ENCODE data around the gene CNOT9. TPM values are rescaled to one million over a fixed set of nuclear protein-coding genes. Genes with fewer than 3 reads are reported as not detected.

CNOT9 gene
- total and polyA plus RNA-seq, 3 donors from 2014 or later, result 55.4 to 129 (median 118) TPM

GRCh38 chr2:218642121-218642656 lies 73.5 kb downstream of the CNOT9 start:
- no peak for TF ChIP-seq CTCF (IDR thresholded peaks at IDR 0.05)
- TF ChIP-seq POLR2A (IDR thresholded peaks at IDR 0.05), result no peak
- H3K4me1 ChIP-seq, result no peaks in the 10 kb centered on the region
- 93 to 98% methylated on average over 6 to 17 of the region's 18 CpGs for WGBS, 2 donors
- H3K4me3 ChIP-seq, result no peak overlapping the region
- intact Hi-C loops (cut with DNase I; ENCODE audit: low total_unique reads), result no loop called here
- H3K36me3 ChIP-seq (ENCODE audit: low read depth, missing control alignments), result no peaks in the 10 kb centered on the region
- H3K27me3 ChIP-seq, result no peaks in the 10 kb centered on the region
- no peak overlapping the region for H3K27ac ChIP-seq
- no peaks in the 10 kb centered on the region for H3K9me3 ChIP-seq
- no peak for DNase-seq

DNA sequence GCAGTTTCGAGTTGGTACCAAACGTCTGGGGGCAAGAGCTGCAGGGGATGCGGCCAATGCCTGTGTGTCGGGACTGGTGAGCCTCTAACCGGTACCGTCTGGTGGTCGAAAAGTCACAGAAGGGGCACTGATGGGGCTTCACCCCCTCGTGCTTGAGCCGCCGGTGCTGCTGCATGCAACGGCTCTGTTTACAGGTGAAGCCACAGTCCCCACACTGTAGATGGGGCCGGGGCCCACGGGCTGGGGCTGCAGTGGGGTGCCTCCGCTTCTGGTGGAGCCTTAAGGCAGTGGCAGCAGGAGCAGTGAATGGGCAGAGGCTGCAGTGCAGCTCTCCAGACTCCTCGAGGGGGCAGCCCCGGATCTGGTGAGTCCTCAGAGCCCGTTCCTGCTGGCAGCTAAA lies 74.1 kb downstream of the CNOT9 start:
- Histone ChIP-seq H3K27me3 (no peaks in the 10 kb centered on the region), H3K4me3 (no peak overlapping the region), H3K9me3 (no peaks in the 10 kb centered on the region), H3K27ac (no peak overlapping the region), H3K4me1 (no peaks in the 10 kb centered on the region), H3K36me3 (ENCODE audit: low read depth, missing control alignments) (no peaks in the 10 kb centered on the region)
- TF ChIP-seq POLR2A (IDR thresholded peaks at IDR 0.05), result no peak
- TF ChIP-seq CTCF (IDR thresholded peaks at IDR 0.05), result no peak
- no peak for DNase-seq
- intact Hi-C loops (cut with DNase I; ENCODE audit: low total_unique reads), result no loop called here
- WGBS, 2 donors, result 85 to 93% methylated on average over 12 to 16 of the region's 17 CpGs

GRCh38 chr2:218643751-218644310 lies 75.2 kb downstream of the CNOT9 start:
- 89 to 93% methylated on average over 3 to 9 of the region's 10 CpGs for WGBS, 2 donors
- H3K36me3 ChIP-seq (ENCODE audit: low read depth, missing control alignments), result no peaks in the 10 kb centered on the region

DNA sequence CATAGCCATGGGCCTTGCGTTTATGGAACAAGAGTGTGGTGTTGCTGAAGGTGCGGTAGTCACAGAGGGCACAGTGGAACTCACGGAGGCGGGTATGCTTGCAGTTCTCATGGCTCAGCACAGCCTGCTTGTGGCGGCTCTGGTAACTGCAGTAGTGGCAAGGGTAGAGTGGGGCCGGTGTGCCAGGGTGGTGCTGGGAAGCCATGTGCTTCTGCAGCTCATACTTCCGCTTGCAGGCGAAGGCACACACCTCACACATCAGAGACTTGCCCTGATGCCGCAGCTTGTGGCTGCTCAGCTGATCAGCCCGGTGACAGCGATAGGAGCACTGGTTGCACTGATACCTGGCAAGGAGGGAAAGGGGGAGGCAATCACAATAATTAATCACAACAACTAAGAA lies 76.1 kb downstream of the CNOT9 start:
- TF ChIP-seq CTCF (IDR thresholded peaks at IDR 0.05) (peak in 1 of 3 experiments; percentile 8), POLR2A (IDR thresholded peaks at IDR 0.05) (no peak)
- no peak overlapping the region for H3K4me3 ChIP-seq
- WGBS, 2 donors, result 89 to 91% methylated on average over 11 of the region's 11 CpGs
- H3K27ac ChIP-seq, result no peak overlapping the region
- no peak for DNase-seq
- intact Hi-C loops (cut with DNase I; ENCODE audit: low total_unique reads), result no loop called here
- H3K9me3 ChIP-seq, result no peaks in the 10 kb centered on the region
- H3K27me3 ChIP-seq, result no peaks in the 10 kb centered on the region
- H3K4me1 ChIP-seq, result no peaks in the 10 kb centered on the region
- no peaks in the 10 kb centered on the region for H3K36me3 ChIP-seq (ENCODE audit: low read depth, missing control alignments)

More at GRCh38 chr2:218643751-218644310, 75.2 kb downstream of the CNOT9 start:
- intact Hi-C loops (cut with DNase I; ENCODE audit: low total_unique reads), result no loop called here
- Histone ChIP-seq H3K9me3 (no peaks in the 10 kb centered on the region), H3K27me3 (no peaks in the 10 kb centered on the region), H3K4me3 (no peak overlapping the region), H3K4me1 (no peaks in the 10 kb centered on the region), H3K27ac (no peak overlapping the region)
- no peak for TF ChIP-seq POLR2A (IDR thresholded peaks at IDR 0.05)
- DNase-seq, result no peak

DNA sequence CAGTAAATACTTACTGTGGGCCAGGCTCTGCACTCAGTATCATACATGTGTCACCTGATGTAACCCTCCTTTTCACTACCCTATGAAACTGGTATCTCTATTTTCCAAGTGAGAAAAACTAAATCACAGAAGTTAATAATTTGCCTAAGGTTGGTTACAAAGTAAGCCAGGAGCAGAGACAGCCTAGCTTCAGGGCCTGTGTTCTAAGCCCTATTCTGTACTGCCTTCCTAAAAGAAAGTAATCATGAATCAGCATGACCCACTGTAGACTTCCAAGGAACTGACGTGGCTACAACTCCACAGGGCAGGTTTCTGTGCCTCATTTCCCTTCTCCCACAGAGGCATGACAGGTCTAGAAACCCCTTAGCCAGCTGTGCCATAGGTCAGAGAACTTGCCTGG lies 76.5 kb downstream of the CNOT9 start:
- intact Hi-C loops (cut with DNase I; ENCODE audit: low total_unique reads), result no loop called here
- no peak for TF ChIP-seq CTCF (IDR thresholded peaks at IDR 0.05)
- TF ChIP-seq POLR2A (IDR thresholded peaks at IDR 0.05), result no peak
- no peak for DNase-seq
- no peaks in the 10 kb centered on the region for H3K36me3 ChIP-seq (ENCODE audit: low read depth, missing control alignments)
- no peak overlapping the region for H3K4me3 ChIP-seq
- no peaks in the 10 kb centered on the region for H3K9me3 ChIP-seq
- no peaks in the 10 kb centered on the region for H3K27me3 ChIP-seq
- WGBS, 2 donors, result 91 to 100% methylated on average over 1 of the region's 1 CpG
- no peaks in the 10 kb centered on the region for H3K4me1 ChIP-seq
- no peak overlapping the region for H3K27ac ChIP-seq

Small RNA genes within 50 kb of the gene (small RNA-seq; reads per million reads assigned to genes)
- gene RNU6-136P, result 0 reads per million in 2 donors

Other genes with a start within 250 kb of the CNOT9 start
- 1 to 10 TPM; 2.0 to 5.7 TPM for gene CATIP, start 212.0 kb upstream of the CNOT9 start, total RNA-seq
- gene CATIP, start 212.0 kb upstream of the CNOT9 start, polyA plus RNA-seq (ENCODE audit: insufficient read depth, low read depth, low replicate concordance), result 19.6 TPM
- 10 to 100 TPM; 12.7 to 32.3 TPM for gene SLC11A1, start 186.6 kb upstream of the CNOT9 start, total RNA-seq
- 2.8 TPM for gene SLC11A1, start 186.6 kb upstream of the CNOT9 start, polyA plus RNA-seq (ENCODE audit: insufficient read depth, low read depth, low replicate concordance)
- 10 to 100 TPM; 60.7 to 87.3 TPM for gene CTDSP1, start 169.0 kb upstream of the CNOT9 start, total RNA-seq
- gene CTDSP1, start 169.0 kb upstream of the CNOT9 start, polyA plus RNA-seq (ENCODE audit: insufficient read depth, low read depth, low replicate concordance), result 65.2 TPM
- gene VIL1, start 149.7 kb upstream of the CNOT9 start, total RNA-seq, result under 1 TPM; 0.50 to 0.71 TPM
- gene VIL1, start 149.7 kb upstream of the CNOT9 start, polyA plus RNA-seq (ENCODE audit: insufficient read depth, low read depth, low replicate concordance), result 1.6 TPM
- 10 to 100 TPM; 39.3 to 81.4 TPM for gene USP37, start 488 bp upstream of the CNOT9 start, total RNA-seq
- gene USP37, start 488 bp upstream of the CNOT9 start, polyA plus RNA-seq (ENCODE audit: insufficient read depth, low read depth, low replicate concordance), result 26.7 TPM
- 1 to 10 TPM; 8.2 to 9.0 TPM for gene PLCD4, start 39.1 kb downstream of the CNOT9 start, total RNA-seq
- 13.9 TPM for gene PLCD4, start 39.1 kb downstream of the CNOT9 start, polyA plus RNA-seq (ENCODE audit: insufficient read depth, low read depth, low replicate concordance)
- 10 to 100 TPM; 32.7 to 39.3 TPM for gene ZNF142, start 90.8 kb downstream of the CNOT9 start, total RNA-seq
- 23.3 TPM for gene ZNF142, start 90.8 kb downstream of the CNOT9 start, polyA plus RNA-seq (ENCODE audit: insufficient read depth, low read depth, low replicate concordance)
- 10 to 100 TPM; 37.0 to 39.4 TPM for gene BCS1L, start 90.8 kb downstream of the CNOT9 start, total RNA-seq
- 22.3 TPM for gene BCS1L, start 90.8 kb downstream of the CNOT9 start, polyA plus RNA-seq (ENCODE audit: insufficient read depth, low read depth, low replicate concordance)
- gene RNF25, start 103.2 kb downstream of the CNOT9 start, total RNA-seq, result 10 to 100 TPM; 26.0 to 36.0 TPM
- 57.8 TPM for gene RNF25, start 103.2 kb downstream of the CNOT9 start, polyA plus RNA-seq (ENCODE audit: insufficient read depth, low read depth, low replicate concordance)
- 100 to 1,000 TPM; 168 to 186 TPM for gene STK36, start 103.2 kb downstream of the CNOT9 start, total RNA-seq
- 153 TPM for gene STK36, start 103.2 kb downstream of the CNOT9 start, polyA plus RNA-seq (ENCODE audit: insufficient read depth, low read depth, low replicate concordance)
- 10 to 100 TPM; 86.0 to 96.9 TPM for gene TTLL4, start 142.0 kb downstream of the CNOT9 start, total RNA-seq
- 141 TPM for gene TTLL4, start 142.0 kb downstream of the CNOT9 start, polyA plus RNA-seq (ENCODE audit: insufficient read depth, low read depth, low replicate concordance)
- gene CYP27A1, start 213.3 kb downstream of the CNOT9 start, total RNA-seq, result 10 to 100 TPM; 37.2 to 62.8 TPM
- 30.2 TPM for gene CYP27A1, start 213.3 kb downstream of the CNOT9 start, polyA plus RNA-seq (ENCODE audit: insufficient read depth, low read depth, low replicate concordance)